Erythroblast (primary cell): ENCODE measurements around the gene HECTD2.
"Not testable (repeated sequence)": the region's sequence is repeated elsewhere in the genome, so short reads cannot be mapped to it uniquely, and the experiment has no call there.

Experiments
- DNase-seq, 2 experiments: peaks; one replicate each; lab custom pipeline; 2025; lab: John Stamatoyannopoulos, UW
- GATA1 ChIP-seq: IDR thresholded peaks from 2 replicates; pipeline ENCODE4 v1.6.1; 2011; ENCODE audit warnings: low read depth, mild to moderate bottlenecking, control low read depth, low read length, moderate library complexity
- POLR2A ChIP-seq: IDR thresholded peaks from 2 replicates; pipeline ENCODE4 v1.6.1; 2011; ENCODE audit warnings: mild to moderate bottlenecking, low read length

Gene HECTD2

GRCh38 chr10:91551856-91552255 is 141.7 kb downstream of the HECTD2 start:
- TF ChIP-seq GATA1 (no peak), POLR2A (no peak)
- peak; percentile 26 to 38 for DNase-seq

- TF ChIP-seq POLR2A (no peak), GATA1 (no peak)
- no peak for DNase-seq
Measured at GRCh38 chr10:91552274-91553095, 142.3 kb downstream of the HECTD2 start.

DNA sequence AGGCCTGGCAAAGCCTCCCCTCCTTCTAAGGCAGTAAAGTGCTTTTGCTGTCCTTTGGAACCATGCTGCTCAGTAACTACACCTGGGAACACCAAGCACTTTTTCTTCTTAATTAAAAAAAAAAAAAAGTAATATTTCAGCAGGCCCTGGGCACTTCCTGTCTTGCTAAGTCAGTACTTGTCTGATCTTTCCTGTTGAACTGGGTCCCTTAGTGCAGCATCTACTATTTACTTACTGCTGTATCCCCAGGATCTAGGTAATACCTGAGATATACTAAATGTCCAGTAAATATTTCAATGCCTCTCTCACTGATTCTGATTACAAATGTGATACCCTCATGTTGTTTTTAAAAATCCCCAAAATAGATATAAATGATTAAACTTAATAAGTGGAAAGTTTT is 145.3 kb downstream of the HECTD2 start:
- TF ChIP-seq POLR2A (no peak), GATA1 (no peak)
- DNase-seq, result no peak

DNA sequence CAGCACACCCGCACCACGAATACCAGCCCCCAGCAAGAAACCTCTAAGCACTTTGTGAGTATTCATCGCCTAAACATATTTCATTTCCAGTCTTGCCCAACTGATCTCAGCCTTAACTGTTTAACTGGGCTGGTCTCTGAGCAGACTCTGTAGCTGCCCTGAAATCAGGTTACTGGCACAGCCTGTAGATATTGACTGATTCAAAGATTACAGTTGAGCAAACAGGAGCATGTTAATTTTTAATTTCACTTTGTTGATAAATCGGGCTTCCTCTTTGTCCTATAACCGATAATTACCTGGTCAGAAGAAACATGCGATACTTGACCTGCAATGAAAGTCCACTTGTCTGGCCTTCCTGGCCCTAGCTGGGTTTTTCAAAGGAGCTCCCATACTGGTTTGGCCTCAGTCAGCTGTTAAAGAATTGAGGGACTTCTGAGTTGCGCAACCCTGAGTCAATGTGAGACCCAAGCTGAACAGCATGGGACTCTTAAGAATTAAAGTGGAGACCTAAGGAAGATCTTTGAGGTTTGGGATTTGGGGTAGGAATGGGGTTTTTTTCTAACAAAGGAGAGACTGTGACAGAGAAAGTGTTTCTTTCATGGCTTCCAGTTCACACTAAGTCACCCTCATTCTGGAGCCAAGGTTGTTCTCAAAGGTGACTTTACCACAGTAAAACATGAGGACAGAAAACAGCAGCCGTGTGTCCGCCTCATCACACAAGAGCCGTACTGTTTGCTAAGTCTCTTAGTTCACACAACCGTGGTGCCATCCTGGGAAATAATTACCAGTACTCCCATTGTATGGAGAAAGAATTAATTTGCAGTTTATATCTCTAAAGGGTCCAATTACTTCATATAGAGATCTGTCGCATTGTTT is 146.8 kb downstream of the HECTD2 start:
- TF ChIP-seq GATA1 (no peak), POLR2A (no peak)

GRCh38 chr10:91557651-91558111 is 147.5 kb downstream of the HECTD2 start:
- TF ChIP-seq GATA1, result no peak
- TF ChIP-seq POLR2A, result no peak
- DNase-seq, result no peak

More for the DNA sequence above, 146.8 kb downstream of the HECTD2 start:
- DNase-seq, result no peak

DNA sequence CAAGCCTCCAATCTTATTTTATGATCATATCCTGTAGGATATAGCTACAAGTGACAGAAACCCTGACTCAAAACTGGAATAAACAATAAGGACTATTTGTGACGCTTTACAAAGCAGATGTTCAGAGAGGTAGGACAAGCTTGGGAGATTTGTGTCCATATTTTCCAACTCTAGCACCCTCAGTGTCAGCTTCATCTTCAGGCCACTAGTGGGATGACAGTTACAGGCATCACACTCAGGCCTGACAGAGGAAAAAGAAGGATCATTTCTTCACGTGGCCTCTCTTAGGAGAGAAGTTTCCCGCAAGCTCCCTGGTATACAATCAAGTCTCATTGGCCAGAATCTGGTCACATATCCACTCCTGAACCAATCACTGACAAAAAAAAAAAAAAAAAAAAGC is 148.3 kb downstream of the HECTD2 start:
- no peak for DNase-seq
- TF ChIP-seq GATA1 (no peak), POLR2A (no peak)

GRCh38 chr10:91559169-91559568 is 149.0 kb downstream of the HECTD2 start:
- no peak for DNase-seq
- no peak for TF ChIP-seq POLR2A

DNA sequence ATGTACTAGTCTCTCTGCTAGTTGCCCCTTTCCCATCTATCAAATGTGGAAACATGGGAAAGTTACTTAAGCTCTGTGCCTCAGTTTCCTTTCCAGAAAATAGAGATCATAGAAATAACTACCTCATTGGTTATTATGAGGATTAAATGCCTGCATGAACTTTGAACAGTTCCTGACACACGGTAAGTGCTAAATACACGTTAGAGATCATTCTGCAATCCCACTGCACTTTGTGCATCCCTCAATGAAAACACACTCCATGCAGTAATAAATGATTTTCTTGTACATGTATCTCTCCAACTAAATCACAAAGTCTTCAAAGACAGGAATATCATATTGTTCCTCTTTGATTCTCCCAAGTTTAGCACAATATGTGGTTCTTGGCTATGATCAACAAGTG is 149.6 kb downstream of the HECTD2 start:
- TF ChIP-seq POLR2A, result no peak
- DNase-seq, result no peak

GRCh38 chr10:91560827-91561226 is 150.7 kb downstream of the HECTD2 start:
- DNase-seq, result not testable (repeated sequence)

GRCh38 chr10:91562839-91563581 is 152.9 kb downstream of the HECTD2 start:
- no peak for DNase-seq
- TF ChIP-seq GATA1, result no peak
- no peak for TF ChIP-seq POLR2A

GRCh38 chr10:91564026-91564425 is 153.9 kb downstream of the HECTD2 start:
- DNase-seq, result no peak
- TF ChIP-seq GATA1 (no peak), POLR2A (no peak)
